IPS-18a (cell line): ENCODE data around the gene GPX2.

ENCODE experiments used
- H3K27ac ChIP-seq: one replicate; pipeline ENCODE4 v1.5.1; 2013; ENCODE audit warnings: low read length
- H3K27me3 ChIP-seq: one replicate; pipeline ENCODE4 v1.6.1; 2013; ENCODE audit warnings: mild to moderate bottlenecking, low read length; ENCODE audit not compliant: control insufficient read depth, insufficient read depth
- H3K36me3 ChIP-seq: one replicate; pipeline ENCODE4 v1.6.1; 2013; ENCODE audit warnings: low read depth, low read length; ENCODE audit not compliant: control insufficient read depth
- H3K4me1 ChIP-seq: one replicate; pipeline ENCODE4 v1.6.1; 2013; ENCODE audit warnings: low read depth, low read length; ENCODE audit not compliant: control insufficient read depth
- H3K4me3 ChIP-seq: one replicate; pipeline ENCODE4 v1.5.1; 2013; ENCODE audit warnings: low read length
- H3K9ac ChIP-seq: one replicate; pipeline ENCODE4 v1.6.1; 2013; ENCODE audit warnings: mild to moderate bottlenecking, low read length, moderate library complexity
- H3K9me3 ChIP-seq: one replicate; pipeline ENCODE4 v1.6.1; 2013; ENCODE audit warnings: low read depth, low read length; ENCODE audit not compliant: control insufficient read depth

The GPX2 gene

GRCh38 chr14:64891839-64892375 lies 50.6 kb downstream of the GPX2 start:
- Histone ChIP-seq H3K27me3 (no peaks in the 10 kb centered on the region), H3K4me1 (no peaks in the 10 kb centered on the region), H3K9me3 (no peaks in the 10 kb centered on the region), H3K36me3 (no peaks in the 10 kb centered on the region), H3K9ac (no peak overlapping the region), H3K4me3 (no peak overlapping the region), H3K27ac (no peak overlapping the region)

- H3K4me1 ChIP-seq: no peaks in the 10 kb centered on the region
- H3K27me3 ChIP-seq: no peaks in the 10 kb centered on the region
Measured at GRCh38 chr14:64891173-64891838, 51.2 kb downstream of the GPX2 start.

GRCh38 chr14:64889352-64889751 lies 53.2 kb downstream of the GPX2 start:
- H3K36me3 ChIP-seq: no peaks in the 10 kb centered on the region
- no peak overlapping the region for H3K9ac ChIP-seq
- no peak overlapping the region for H3K4me3 ChIP-seq
- H3K27me3 ChIP-seq: no peaks in the 10 kb centered on the region
- no peaks in the 10 kb centered on the region for H3K9me3 ChIP-seq
- no peak overlapping the region for H3K27ac ChIP-seq
- no peaks in the 10 kb centered on the region for H3K4me1 ChIP-seq

More at GRCh38 chr14:64891173-64891838, 51.2 kb downstream of the GPX2 start:
- H3K4me3 ChIP-seq: no peak overlapping the region
- no peak overlapping the region for H3K9ac ChIP-seq
- H3K9me3 ChIP-seq: no peaks in the 10 kb centered on the region
- H3K27ac ChIP-seq: no peak overlapping the region
- no peaks in the 10 kb centered on the region for H3K36me3 ChIP-seq
